GM21367 (cell line): ENCODE measurements around the gene VTI1A.

Experiments
- ATAC-seq: cut with Tn5 transposase; IDR thresholded peaks from one replicate; pipeline ENCODE4 v1.9.1; 2021; ENCODE audit not compliant: unreplicated experiment

Gene VTI1A

DNA sequence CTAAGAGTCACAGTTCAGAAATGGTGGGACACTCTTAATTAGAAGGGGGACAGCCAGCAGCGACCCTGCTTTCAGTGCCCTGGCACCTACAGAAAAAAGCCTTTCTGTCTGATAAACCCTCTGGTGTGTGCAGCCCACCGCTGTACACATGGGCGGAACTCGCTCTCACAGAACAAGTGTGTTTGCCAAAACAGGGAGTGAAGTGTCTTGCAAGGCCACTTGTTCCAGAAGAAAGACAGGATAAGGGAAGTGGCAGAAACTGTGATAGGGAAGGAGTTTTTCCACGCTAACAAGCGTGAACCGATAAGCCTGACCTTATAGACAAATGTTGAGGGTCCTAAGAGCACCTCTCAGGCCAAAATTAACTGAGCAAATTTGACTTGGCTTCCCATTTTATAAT is 299.3 kb downstream of the VTI1A start:
- ATAC-seq = no peak

- ATAC-seq = no peak
Measured at GRCh38 chr10:112750427-112751167, 303.6 kb downstream of the VTI1A start.

- ATAC-seq = no peak
Measured at GRCh38 chr10:112751651-112752050, 304.6 kb downstream of the VTI1A start.

DNA sequence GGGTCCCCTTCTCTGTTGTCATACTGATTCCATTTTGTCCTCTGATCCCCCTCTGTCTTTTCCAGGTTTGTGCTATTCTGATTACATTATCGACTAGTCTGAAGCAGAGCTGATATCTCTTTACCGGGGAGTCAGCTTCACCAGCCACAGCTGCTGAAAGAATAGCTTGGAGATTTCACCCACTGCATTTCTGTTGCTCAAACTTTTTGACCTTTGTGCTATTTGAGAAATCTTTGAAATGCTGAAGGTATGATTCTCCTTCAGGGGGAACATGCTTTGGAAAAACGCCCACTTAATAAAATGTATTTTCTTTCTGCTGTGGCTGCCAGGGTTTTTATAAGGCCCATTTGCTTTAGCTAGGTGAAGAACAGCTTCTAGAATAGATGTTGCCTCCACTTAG is 305.3 kb downstream of the VTI1A start:
- ATAC-seq = no peak

- no peak for ATAC-seq
Measured at GRCh38 chr10:112753961-112754411, 307.0 kb downstream of the VTI1A start.

GRCh38 chr10:112755446-112756234 is 308.6 kb downstream of the VTI1A start:
- ATAC-seq = no peak

DNA sequence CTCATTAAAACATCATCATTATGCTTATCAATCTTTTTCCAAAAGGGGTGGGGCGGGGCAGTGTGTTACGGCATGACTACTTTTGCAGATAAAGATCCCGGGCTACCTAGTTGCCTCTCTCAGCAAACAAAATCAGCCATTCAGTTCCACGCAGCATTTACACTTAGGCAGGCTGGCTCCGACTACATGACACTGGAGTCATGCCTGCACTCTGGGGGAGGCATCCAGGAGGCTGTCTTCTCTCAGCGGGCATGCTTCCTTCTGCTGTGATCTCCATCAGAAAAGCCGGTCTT is 309.2 kb downstream of the VTI1A start:
- ATAC-seq = no peak

- ATAC-seq = no peak
Measured at GRCh38 chr10:112758961-112759360, 311.9 kb downstream of the VTI1A start.

DNA sequence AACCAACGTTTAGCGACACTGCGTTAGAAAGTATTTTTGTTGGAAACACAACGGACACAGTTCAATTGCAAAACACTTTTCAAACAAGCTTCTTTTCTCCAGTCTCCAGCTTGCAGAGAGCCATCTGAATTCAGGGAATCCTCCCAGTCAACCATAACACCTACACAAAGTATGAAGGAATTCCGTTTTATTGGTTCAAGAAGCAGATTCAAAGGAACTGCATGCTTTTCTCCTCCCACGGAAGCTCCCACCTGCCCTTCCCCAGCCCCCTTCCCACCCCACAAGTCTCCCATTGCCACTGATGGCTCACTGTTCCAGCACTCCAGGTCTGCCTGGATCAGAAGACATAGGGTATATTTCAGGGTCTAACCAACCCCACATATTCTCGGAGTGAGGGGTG is 312.5 kb downstream of the VTI1A start:
- ATAC-seq = no peak

DNA sequence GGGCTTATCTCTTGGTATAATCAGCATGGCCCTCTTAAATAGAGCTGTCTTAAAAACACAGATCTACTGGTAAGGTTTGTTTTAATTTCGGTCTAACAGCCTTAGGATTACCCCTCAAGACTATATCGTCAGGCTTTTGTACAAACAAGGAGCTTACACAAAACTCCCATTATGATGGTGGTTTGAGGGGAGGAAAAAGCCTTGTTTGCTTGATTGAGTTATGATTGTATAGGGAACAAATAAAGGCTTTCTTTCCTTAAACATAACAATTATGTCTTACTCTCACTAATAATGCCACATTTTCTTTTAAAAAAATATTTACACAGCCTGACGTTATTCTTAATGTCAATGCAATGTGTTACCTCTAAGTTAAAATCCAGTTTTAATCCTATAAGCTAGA is 314.2 kb downstream of the VTI1A start:
- no peak for ATAC-seq

DNA sequence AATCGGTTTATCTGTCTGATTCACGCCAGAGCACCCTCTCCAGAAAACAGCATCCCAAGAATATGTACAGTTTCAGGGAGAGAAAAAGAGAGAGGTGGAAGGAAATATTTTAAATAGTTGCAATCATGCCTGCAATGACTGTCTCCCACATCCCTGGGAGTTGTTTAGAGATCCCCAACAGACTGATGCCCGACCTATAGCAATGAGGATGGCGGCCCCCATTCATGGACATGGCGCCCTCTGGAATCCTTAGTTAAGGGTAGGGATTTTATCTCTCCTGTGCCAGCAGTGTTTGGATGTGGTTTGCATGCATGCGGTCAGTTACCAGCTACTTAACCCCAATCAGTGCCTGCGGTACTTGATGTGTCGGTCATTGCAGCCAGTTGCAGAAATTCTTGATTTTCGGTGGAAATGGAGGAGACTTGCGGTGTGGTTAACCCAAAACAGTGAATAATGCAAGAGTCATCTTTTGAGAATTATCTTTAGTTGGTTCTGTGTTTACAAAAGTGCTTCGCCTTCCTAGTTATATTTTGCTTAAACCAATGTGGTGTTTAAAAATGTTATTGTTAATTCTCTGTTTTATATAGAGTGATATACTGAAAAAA is 317.0 kb downstream of the VTI1A start:
- no peak for ATAC-seq

GRCh38 chr10:112765717-112766235 is 318.8 kb downstream of the VTI1A start:
- ATAC-seq = no peak

- no peak for ATAC-seq
Measured at GRCh38 chr10:112766636-112767035, 319.6 kb downstream of the VTI1A start.

GRCh38 chr10:112767156-112767555 is 320.1 kb downstream of the VTI1A start:
- ATAC-seq = no peak

- ATAC-seq = no peak
Measured at GRCh38 chr10:112768121-112768520, 321.1 kb downstream of the VTI1A start.

DNA sequence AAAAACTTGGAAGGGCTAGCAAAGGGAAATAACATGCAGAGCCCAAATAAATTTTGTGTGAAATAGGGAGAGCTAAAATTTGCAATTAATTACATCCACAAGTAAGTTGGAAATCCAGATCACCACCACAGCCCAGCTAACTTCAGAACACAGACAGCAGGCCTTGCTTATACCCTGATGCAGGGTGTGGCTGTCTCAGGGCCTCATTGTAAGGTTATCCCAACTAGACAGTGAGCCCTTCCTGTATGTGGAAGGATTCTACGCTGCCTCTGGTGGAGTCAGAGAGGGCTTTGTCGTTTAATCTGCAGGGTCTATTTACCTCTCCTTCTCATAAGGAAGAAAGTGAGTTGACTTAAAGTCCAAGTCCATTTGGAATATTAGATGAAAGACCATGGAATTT is 322.1 kb downstream of the VTI1A start:
- ATAC-seq = no peak

- no peak for ATAC-seq
Measured at GRCh38 chr10:112769611-112770370, 322.8 kb downstream of the VTI1A start.

DNA sequence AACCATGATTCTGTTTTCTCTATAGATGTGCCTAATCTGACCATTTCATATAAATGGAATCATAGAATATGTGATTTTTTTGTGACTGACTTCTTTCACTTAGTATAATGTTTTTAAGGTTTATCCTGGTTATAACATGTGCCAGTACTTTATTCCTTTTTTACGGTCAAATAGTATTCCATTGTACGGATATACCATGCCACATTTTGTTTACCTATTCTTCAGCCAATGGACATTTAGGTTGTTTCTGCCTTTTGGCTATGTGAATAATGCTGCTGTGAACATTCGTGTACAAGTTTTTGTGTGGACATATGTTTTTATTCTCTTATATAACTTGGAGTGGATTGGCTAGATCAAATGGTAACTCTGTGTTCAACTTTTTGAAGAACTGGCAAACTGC is 324.7 kb downstream of the VTI1A start:
- ATAC-seq = no peak

- ATAC-seq = no peak
Measured at GRCh38 chr10:112773783-112774182, 326.8 kb downstream of the VTI1A start.

GRCh38 chr10:112774210-112774609 is 327.2 kb downstream of the VTI1A start:
- ATAC-seq = no peak

DNA sequence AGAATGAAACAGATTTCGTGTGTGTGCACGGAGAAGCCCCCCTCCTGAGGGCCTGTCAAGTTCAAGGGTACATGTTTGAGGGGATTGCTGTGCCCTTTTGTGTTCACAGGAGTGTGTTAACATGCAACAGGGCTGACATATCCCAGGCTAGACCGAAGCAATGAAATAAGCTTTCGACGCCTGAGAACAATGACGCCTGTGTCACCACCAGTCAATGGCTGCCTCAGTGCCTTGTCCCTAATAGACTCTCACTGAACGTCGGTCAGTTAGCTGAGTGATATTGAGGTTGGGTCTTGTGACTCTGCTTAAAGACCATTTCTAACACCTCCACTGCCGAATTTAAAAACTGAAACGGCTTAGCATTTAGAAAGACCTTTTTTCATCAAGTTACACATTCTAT is 327.8 kb downstream of the VTI1A start:
- ATAC-seq = no peak
